HCT116 (cell line): ENCODE data around the gene GLB1L. TPM values are rescaled to one million over a fixed set of nuclear protein-coding genes. Genes with fewer than 3 reads are reported as not detected.

ENCODE experiments used
- ATAC-seq: fragments of 200-7000 bp; cut with Tn5 transposase; 2 replicates; pipeline ENCODE4 v1.9.1; 2020; ENCODE audit warnings: mild to moderate bottlenecking, moderate library complexity
- BruUV-seq: library from RNA; stranded (reverse); fragments of 400-500 nt; replicated peaks from 2 replicates; lab custom pipeline; 2021; lab: Mats Ljungman, UMichigan
- CTCF ChIA-PET: fragments of 300-600 bp; sonication (Branson Sonifier 250); formaldehyde crosslinking; loops from one replicate; lab custom pipeline; 2021; ENCODE audit warnings: antibody characterized with exemption; lab: Charles Lee
- POLR2A ChIA-PET: fragments of 300-600, 350-600 bp; sonication (Branson Sonifier 250); formaldehyde crosslinking; loops from one replicate; lab custom pipeline; 2021; ENCODE audit warnings: antibody characterized with exemption; lab: Charles Lee
- RAD21 ChIA-PET, 2 experiments: fragments of 300-600 bp; sonication (Branson Sonifier 250); formaldehyde crosslinking; loops; one replicate each; lab custom pipeline; 2023; ENCODE audit warnings: low total read pairs in 2 of 2; ENCODE audit not compliant: uncharacterized antibody in 2 of 2, unreplicated experiment in 2 of 2, low non-redundant PET in 1 of 2; lab: Charles Lee
- DNase-seq: peaks from one replicate; pipeline ENCODE4 v3.0.0-alpha.2; 2010; ENCODE audit warnings: low read depth, low spot score
- H2AFZ ChIP-seq: fragments of 200-600 bp; shearing (Covaris generic), sonication (generic); 2 replicates; pipeline ENCODE4 v1.6.1; 2017; ENCODE audit warnings: low read depth, mixed run types, mixed read lengths, antibody characterized with exemption, low read length; ENCODE audit not compliant: poor library complexity, severe bottlenecking
- H3K27ac ChIP-seq: 2 replicates; pipeline ENCODE4 v1.5.1; 2012; ENCODE audit warnings: low read depth, low read length
- H3K27me3 ChIP-seq: fragments of 200-600 bp; sonication (generic); 2 replicates; pipeline ENCODE4 v1.6.1; 2016; ENCODE audit warnings: mixed run types, low read length, mixed read lengths; ENCODE audit not compliant: insufficient read depth
- H3K36me3 ChIP-seq, 2 experiments: fragments of 200-500 bp in 1 of 2; fragments of 200-600 bp in 1 of 2; sonication (Bioruptor generic) in 1 of 2; sonication (generic) in 1 of 2; 2 replicates each; pipeline versions ENCODE4 v1.5.1 to v1.6.1; 2014 to 2016; ENCODE audit warnings: low read length in 2 of 2, inconsistent platforms in 1 of 2, mixed read lengths in 1 of 2, mixed run types in 1 of 2; ENCODE audit not compliant: insufficient read depth in 2 of 2, control insufficient read depth in 1 of 2
- H3K4me1 ChIP-seq, 2 experiments: fragments of 200-600 bp in 1 of 2; sonication (generic) in 1 of 2; 2 replicates each; pipeline versions ENCODE4 v1.5.1 to v1.6.1; 2012 to 2017; ENCODE audit warnings: low read length in 2 of 2, inconsistent platforms in 1 of 2, mild to moderate bottlenecking in 1 of 2, mixed read lengths in 1 of 2, mixed run types in 1 of 2, moderate library complexity in 1 of 2; ENCODE audit not compliant: insufficient read depth in 2 of 2, control insufficient read depth in 1 of 2
- H3K4me2 ChIP-seq: fragments of 200-600 bp; sonication (generic); 2 replicates; pipeline ENCODE4 v1.6.1; 2017; ENCODE audit warnings: mixed run types, low read length, mixed read lengths
- H3K4me3 ChIP-seq, 2 experiments: fragments of 200-600 bp in 1 of 2; sonication (generic) in 1 of 2; replicated peaks in 1 of 2; 2 replicates each; pipeline ENCODE4 v1.5.1; 2011 to 2016; ENCODE audit warnings: low read length in 2 of 2, control low read depth in 1 of 2, low read depth in 1 of 2, mild to moderate bottlenecking in 1 of 2, mixed read lengths in 1 of 2, mixed run types in 1 of 2
- H3K79me2 ChIP-seq: fragments of 200-600 bp; sonication (generic); 2 replicates; pipeline ENCODE4 v1.6.1; 2017; ENCODE audit warnings: mild to moderate bottlenecking, mixed run types, low read length, moderate library complexity, mixed read lengths; ENCODE audit not compliant: insufficient read depth
- H3K9ac ChIP-seq: fragments of 200-600 bp; sonication (generic); 2 replicates; pipeline ENCODE4 v1.6.1; 2016; ENCODE audit warnings: low read length, mixed read lengths
- H3K9me2 ChIP-seq: fragments of 200-600 bp; sonication (generic), shearing (Covaris generic); 2 replicates; pipeline ENCODE4 v1.6.1; 2017; ENCODE audit warnings: mixed run types, mild to moderate bottlenecking, moderate library complexity; ENCODE audit not compliant: insufficient read depth
- H3K9me3 ChIP-seq, 2 experiments: fragments of 200-500 bp in 1 of 2; fragments of 200-600 bp in 1 of 2; sonication (Bioruptor generic) in 1 of 2; sonication (generic) in 1 of 2; 2 replicates each; pipeline ENCODE4 v1.6.1; 2014 to 2017; ENCODE audit warnings: low read length in 2 of 2, mixed read lengths in 2 of 2, inconsistent platforms in 1 of 2, low read depth in 1 of 2, mild to moderate bottlenecking in 1 of 2, mixed run types in 1 of 2, moderate library complexity in 1 of 2; ENCODE audit not compliant: control insufficient read depth in 1 of 2, insufficient read depth in 1 of 2
- H4K20me1 ChIP-seq: fragments of 200-600 bp; sonication (generic), shearing (Covaris generic); 2 replicates; pipeline ENCODE4 v1.6.1; 2017; ENCODE audit warnings: mixed run types, mild to moderate bottlenecking, moderate library complexity; ENCODE audit not compliant: insufficient read depth
- CEBPB ChIP-seq: IDR thresholded peaks from 2 replicates; pipeline ENCODE4 v1.6.1; 2012; ENCODE audit warnings: low read depth
- EGR1 ChIP-seq: IDR thresholded peaks from 2 replicates; pipeline ENCODE4 v1.6.1; 2012; ENCODE audit warnings: low read depth
- EZH2 ChIP-seq: fragments of 200-600 bp; sonication (generic); IDR thresholded peaks from 2 replicates; pipeline ENCODE4 v1.6.1; 2017; ENCODE audit warnings: antibody characterized with exemption, mixed run types
- EZH2phosphoT487 ChIP-seq: fragments of 200-600 bp; IDR thresholded peaks from 2 replicates; pipeline ENCODE4 v1.6.1; 2018; ENCODE audit warnings: antibody characterized with exemption, borderline replicate concordance
- JUND ChIP-seq: IDR thresholded peaks from 2 replicates; pipeline ENCODE4 v1.6.1; 2012
- MAX ChIP-seq: IDR thresholded peaks from 2 replicates; pipeline ENCODE4 v1.6.1; 2012
- POLR2A ChIP-seq: IDR thresholded peaks from 2 replicates; pipeline ENCODE4 v1.7.0; 2011; ENCODE audit warnings: borderline replicate concordance; ENCODE audit not compliant: insufficient read depth, insufficient read length; ENCODE audit errors: extremely low read depth
- POLR2AphosphoS5 ChIP-seq: IDR thresholded peaks from 2 replicates; pipeline ENCODE4 v1.6.1; 2011; ENCODE audit warnings: mild to moderate bottlenecking, low read depth, low read length, moderate library complexity
- RAD21 ChIP-seq: IDR thresholded peaks from 2 replicates; pipeline ENCODE4 v1.6.1; 2012; ENCODE audit warnings: low read depth, mild to moderate bottlenecking
- REST ChIP-seq: IDR thresholded peaks from 2 replicates; pipeline ENCODE4 v1.6.1; 2012; ENCODE audit warnings: low read depth
- SIN3A ChIP-seq: IDR thresholded peaks from 2 replicates; pipeline ENCODE4 v1.6.1; 2012; ENCODE audit warnings: low read depth
- SP1 ChIP-seq: IDR thresholded peaks from 2 replicates; pipeline ENCODE4 v1.6.1; 2012; ENCODE audit warnings: low read depth
- SRF ChIP-seq: IDR thresholded peaks from 2 replicates; pipeline ENCODE4 v1.6.1; 2012; ENCODE audit warnings: low read depth
- TCF7L2 ChIP-seq: IDR thresholded peaks from 2 replicates; pipeline ENCODE4 v1.7.0; 2011; ENCODE audit warnings: borderline replicate concordance, inconsistent platforms; ENCODE audit not compliant: insufficient read depth, insufficient read length; ENCODE audit errors: extremely low read depth
- YY1 ChIP-seq: IDR thresholded peaks from 2 replicates; pipeline ENCODE4 v1.6.1; 2011; ENCODE audit warnings: low read length, low read depth, moderate library complexity, mild to moderate bottlenecking; ENCODE audit not compliant: insufficient replicate concordance; ENCODE audit errors: extremely low read depth
- ZFX ChIP-seq: fragments of 450-650 bp; IDR thresholded peaks from 2 replicates; pipeline ENCODE4 v1.6.1; 2017
- intact Hi-C: fragments of 100-400 bp; cut with micrococcal nuclease; formaldehyde crosslinking; loops from 2 replicates; pipeline ENCODE4 v1.10.0; 2022
- total RNA-seq: library from RNA; stranded (reverse); gene quantifications from one replicate; pipeline ENCODE4 v1.2.1, GENCODE V29; 2021; ENCODE audit not compliant: unreplicated experiment
- TF ChIP-seq, protein P1 (sequence below): IDR thresholded peaks from 2 replicates; pipeline ENCODE4 v1.6.1; 2011; ENCODE audit warnings: mild to moderate bottlenecking, low read length, moderate library complexity; ENCODE audit not compliant: insufficient replicate concordance; ENCODE audit errors: extremely low read depth
- TF ChIP-seq, protein P2 (sequence below): IDR thresholded peaks from 2 replicates; pipeline ENCODE4 v1.6.1; 2012

The GLB1L gene
- total RNA-seq, 1 experiment from 2014 or later, result 6.6 TPM

GRCh38 chr2:219252900-219253752, 7.9 kb upstream of the GLB1L start, which contains the start of gene TUBA4B:
TUBA4B (plus strand) TSS chr2:219253243; CDS start chr2:219253408, 165 bp downstream.
- Histone ChIP-seq H3K9ac (peak within 1 kb of the TSS; percentile 77), H2AFZ (peak within 1 kb of the TSS; percentile 74)
- intact Hi-C loops, result loop anchor here (2.0 kb wide), 1 partner anchor 42 kb away; no protein-coding TSS in a partner anchor

More at GRCh38 chr2:219252900-219253752, 7.9 kb upstream of the GLB1L start, which contains the start of gene TUBA4B:
- H3K9me3 ChIP-seq, result no peaks in the 10 kb centered on the region
- ChIA-PET CTCF (interaction anchor here (0.7 to 2.3 kb wide), 5 partner anchors 24 to 42 kb away, joined by 3 to 8 read pairs (median 6); partner anchors contain the start of gene DNAJB2), RAD21 (interaction anchor here (0.7 kb wide), 2 partner anchors 21 to 128 kb away, joined by 4 to 5 read pairs; no protein-coding TSS in a partner anchor), POLR2A (interaction anchor here (0.6 to 2.0 kb wide), 8 partner anchors 8 to 302 kb away, joined by 3 to 7 read pairs (median 4); partner anchors contain the start of genes DNAJB2, GLB1L and STK16)
- TF ChIP-seq SIN3A (no peak), ZFX (no peak), EGR1 (no peak), YY1 (no peak), JUND (no peak), REST (no peak), CEBPB (no peak), EZH2 (no peak), RAD21 (no peak), POLR2A (no peak), POLR2AphosphoS5 (no peak), EZH2phosphoT487 (no peak), SP1 (no peak), SRF (no peak), MAX (no peak), TCF7L2 (no peak)
- TF ChIP-seq, protein P1, sequence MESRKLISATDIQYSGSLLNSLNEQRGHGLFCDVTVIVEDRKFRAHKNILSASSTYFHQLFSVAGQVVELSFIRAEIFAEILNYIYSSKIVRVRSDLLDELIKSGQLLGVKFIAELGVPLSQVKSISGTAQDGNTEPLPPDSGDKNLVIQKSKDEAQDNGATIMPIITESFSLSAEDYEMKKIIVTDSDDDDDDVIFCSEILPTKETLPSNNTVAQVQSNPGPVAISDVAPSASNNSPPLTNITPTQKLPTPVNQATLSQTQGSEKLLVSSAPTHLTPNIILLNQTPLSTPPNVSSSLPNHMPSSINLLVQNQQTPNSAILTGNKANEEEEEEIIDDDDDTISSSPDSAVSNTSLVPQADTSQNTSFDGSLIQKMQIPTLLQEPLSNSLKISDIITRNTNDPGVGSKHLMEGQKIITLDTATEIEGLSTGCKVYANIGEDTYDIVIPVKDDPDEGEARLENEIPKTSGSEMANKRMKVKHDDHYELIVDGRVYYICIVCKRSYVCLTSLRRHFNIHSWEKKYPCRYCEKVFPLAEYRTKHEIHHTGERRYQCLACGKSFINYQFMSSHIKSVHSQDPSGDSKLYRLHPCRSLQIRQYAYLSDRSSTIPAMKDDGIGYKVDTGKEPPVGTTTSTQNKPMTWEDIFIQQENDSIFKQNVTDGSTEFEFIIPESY, result no peak
- TF ChIP-seq, protein P2, sequence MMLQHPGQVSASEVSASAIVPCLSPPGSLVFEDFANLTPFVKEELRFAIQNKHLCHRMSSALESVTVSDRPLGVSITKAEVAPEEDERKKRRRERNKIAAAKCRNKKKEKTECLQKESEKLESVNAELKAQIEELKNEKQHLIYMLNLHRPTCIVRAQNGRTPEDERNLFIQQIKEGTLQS, result no peak
- peak within 1 kb of the TSS; percentile 69 to 84 for H3K4me3 ChIP-seq
- H3K27ac ChIP-seq, result peak within 1 kb of the TSS; percentile 55
- peaks cover 31 to 60% of the 10 kb centered on the region in 2 experiments for H3K4me1 ChIP-seq
- ATAC-seq (peak; percentile 40), DNase-seq (no peak)
- H4K20me1 ChIP-seq, result no peaks in the 10 kb centered on the region
- H3K27me3 ChIP-seq, result peaks cover 5% of the 10 kb centered on the region; the same call in 1 of the 2 replicates
- BruUV-seq, result TSS peak; percentile 68
- H3K79me2 ChIP-seq, result peaks cover 20% of the 10 kb centered on the region; the same call in 1 of the 2 replicates
- peak within 1 kb of the TSS; percentile 97 for H3K4me2 ChIP-seq
- H3K9me2 ChIP-seq, result no peaks in the 10 kb centered on the region
- H3K36me3 ChIP-seq, result peaks cover 0 to 3% of the 10 kb centered on the region in 2 experiments; a peak in 1 of 4 replicates
